Neural cell (in vitro differentiated cells): ENCODE results near the gene TMPRSS11E.

Experiments used
- CTCF ChIP-seq: fragments of 450-650 bp; IDR thresholded peaks from 2 replicates; pipeline ENCODE4 v1.5.1; 2014; ENCODE audit warnings: antibody characterized with exemption, mild to moderate bottlenecking, moderate library complexity; ENCODE audit not compliant: poor library complexity, severe bottlenecking
- EZH2 ChIP-seq: fragments of 200-600, 300-800 bp; shearing (Covaris generic), sonication (generic); IDR thresholded peaks from 2 replicates; pipeline ENCODE4 v1.6.1; 2014; ENCODE audit warnings: antibody characterized with exemption, low read length, borderline replicate concordance, mild to moderate bottlenecking; ENCODE audit not compliant: insufficient read depth, poor library complexity, severe bottlenecking
- POLR2AphosphoS5 ChIP-seq: IDR thresholded peaks from 2 replicates; pipeline ENCODE4 v1.6.1; 2012
- RAD21 ChIP-seq: fragments of 450-650 bp; conservative IDR thresholded peaks from 2 replicates; pipeline ENCODE4 v1.6.1; 2014; ENCODE audit warnings: antibody characterized with exemption, mild to moderate bottlenecking, moderate library complexity
- REST ChIP-seq: IDR thresholded peaks from 2 replicates; pipeline ENCODE4 v1.6.1; 2012; ENCODE audit warnings: borderline replicate concordance
- TAF1 ChIP-seq: IDR thresholded peaks from 2 replicates; pipeline ENCODE4 v1.6.1; 2012; ENCODE audit warnings: low read depth

- TF ChIP-seq CTCF (no peak), REST (no peak), EZH2 (no peak), TAF1 (no peak), POLR2AphosphoS5 (no peak), RAD21 (no peak)
Observed at GRCh38 chr4:68476191-68476590, 28.9 kb downstream of the TMPRSS11E start.
